ENCODE data around the gene GRSF1.
"Not testable (repeated sequence)": the region's sequence is repeated elsewhere in the genome, so short reads cannot be mapped to it uniquely, and the experiment has no call there.

GRSF1 gene

GRCh38 chr4:70831293-70831692, 8.4 kb downstream of the GRSF1 start:
- DNase-seq: no peak

GRCh38 chr4:70830054-70830453, 9.6 kb downstream of the GRSF1 start:
- no peak for DNase-seq

- no peak for DNase-seq
Measured at GRCh38 chr4:70829492-70829891, 10.2 kb downstream of the GRSF1 start.

GRCh38 chr4:70829015-70829414, 10.7 kb downstream of the GRSF1 start:
- DNase-seq: no peak

- DNase-seq: no peak
Measured at GRCh38 chr4:70818921-70819320, 20.8 kb downstream of the GRSF1 start.

GRCh38 chr4:70818173-70818855, 21.4 kb downstream of the GRSF1 start:
- DNase-seq: no peak

GRCh38 chr4:70816894-70817293, 22.8 kb downstream of the GRSF1 start:
- DNase-seq: no peak

GRCh38 chr4:70815370-70815769, 24.3 kb downstream of the GRSF1 start:
- no peak for DNase-seq

GRCh38 chr4:70808151-70808550, 31.5 kb downstream of the GRSF1 start:
- no peak for DNase-seq

- no peak for DNase-seq
Measured at GRCh38 chr4:70802928-70803580, 36.6 kb downstream of the GRSF1 start.

- DNase-seq: no peak
Measured at GRCh38 chr4:70801265-70801809, 38.4 kb downstream of the GRSF1 start.

GRCh38 chr4:70793626-70794025, 46.1 kb downstream of the GRSF1 start:
- no peak for DNase-seq

- no peak for DNase-seq
Measured at GRCh38 chr4:70788733-70789132, 51.0 kb downstream of the GRSF1 start.

GRCh38 chr4:70787496-70787895, 52.2 kb downstream of the GRSF1 start:
- DNase-seq: no peak

- no peak for DNase-seq
Measured at GRCh38 chr4:70783096-70783495, 56.6 kb downstream of the GRSF1 start.

GRCh38 chr4:70778888-70779422, 60.7 kb downstream of the GRSF1 start:
- no peak for DNase-seq

GRCh38 chr4:70772929-70773555, 66.6 kb downstream of the GRSF1 start:
- no peak for DNase-seq

GRCh38 chr4:70769396-70769795, 70.3 kb downstream of the GRSF1 start:
- not testable (repeated sequence) for DNase-seq

GRCh38 chr4:70768301-70768948, 71.3 kb downstream of the GRSF1 start:
- DNase-seq: no peak
